SIG-M5 treated with dmso at 0.1 percent for 504 hours (cell line): ENCODE data around the gene CCDC88C.

Experiments
- DNase-seq: peaks from one replicate; lab custom pipeline; 2025; ENCODE audit not compliant: unreplicated experiment; lab: John Stamatoyannopoulos, UW

Gene CCDC88C

GRCh38 chr14:91329486-91330014 lies 88.1 kb downstream of the CCDC88C start:
- no peak for DNase-seq

GRCh38 chr14:91328313-91329050 lies 89.1 kb downstream of the CCDC88C start:
- DNase-seq: no peak

- DNase-seq: no peak
Observed at GRCh38 chr14:91327661-91328312, 89.8 kb downstream of the CCDC88C start.

GRCh38 chr14:91327250-91327595 lies 90.4 kb downstream of the CCDC88C start:
- DNase-seq: no peak

- DNase-seq: no peak
Observed at GRCh38 chr14:91326514-91327249, 90.9 kb downstream of the CCDC88C start.

GRCh38 chr14:91324606-91325575 lies 92.7 kb downstream of the CCDC88C start:
- no peak for DNase-seq

GRCh38 chr14:91323671-91324605 lies 93.7 kb downstream of the CCDC88C start:
- peak; percentile 81 for DNase-seq

GRCh38 chr14:91323031-91323430 lies 94.6 kb downstream of the CCDC88C start:
- DNase-seq: no peak

GRCh38 chr14:91322623-91323022 lies 95.0 kb downstream of the CCDC88C start:
- DNase-seq: no peak

- no peak for DNase-seq
Observed at GRCh38 chr14:91321131-91321530, 96.5 kb downstream of the CCDC88C start.

- no peak for DNase-seq
Observed at GRCh38 chr14:91320266-91320665, 97.4 kb downstream of the CCDC88C start.

GRCh38 chr14:91318911-91319310 lies 98.7 kb downstream of the CCDC88C start:
- no peak for DNase-seq

GRCh38 chr14:91317381-91318308 lies 100.0 kb downstream of the CCDC88C start:
- DNase-seq: peak; percentile 67

- no peak for DNase-seq
Observed at GRCh38 chr14:91316761-91317160, 100.9 kb downstream of the CCDC88C start.

GRCh38 chr14:91315844-91316267 lies 101.8 kb downstream of the CCDC88C start:
- DNase-seq: peak; percentile 75

- no peak for DNase-seq
Observed at GRCh38 chr14:91313852-91314251, 103.8 kb downstream of the CCDC88C start.

- no peak for DNase-seq
Observed at GRCh38 chr14:91313154-91313850, 104.3 kb downstream of the CCDC88C start.

GRCh38 chr14:91311284-91311662 lies 106.3 kb downstream of the CCDC88C start:
- peak; percentile 54 for DNase-seq
